ENCODE results near the gene PRKRA.

GRCh38 chr2:178395941-178396570 lies 54.9 kb downstream of the PRKRA start:
- no peak for TF ChIP-seq JUN (IDR thresholded peaks at IDR 0.05; ENCODE audit: borderline replicate concordance, insufficient read depth, insufficient read length, low read depth)
- no peak for TF ChIP-seq CTCF (IDR thresholded peaks at IDR 0.05; ENCODE audit: extremely low read depth in 1 of 2, insufficient read depth in 1 of 2, low read depth in 1 of 2, low read length in 2 of 2)
- TF ChIP-seq POLR2A (IDR thresholded peaks at IDR 0.05; ENCODE audit: low read depth, low read length), result no peak
- TF ChIP-seq POLR2AphosphoS5 (IDR thresholded peaks at IDR 0.05; ENCODE audit: insufficient read depth, low read depth, low read length), result no peak
- no peak for TF ChIP-seq EZH2 (IDR thresholded peaks at IDR 0.05; ENCODE audit: borderline replicate concordance, low read depth, low read length, severe bottlenecking)

Data from endothelial cell of umbilical vein (primary cell).